OCI-LY3 (cell line): ENCODE data around the gene SNAP29.
"Not testable (repeated sequence)": the region's sequence is repeated elsewhere in the genome, so short reads cannot be mapped to it uniquely, and the experiment has no call there.

Experiments used
- CTCF ChIP-seq: fragments of 200-600, 300-600 bp; sonication (generic); IDR thresholded peaks from 2 replicates; pipeline ENCODE4 v1.5.1; 2014; ENCODE audit warnings: antibody characterized with exemption, low read length, low read depth
- EZH2phosphoT487 ChIP-seq: fragments of 200-600 bp; shearing (Covaris generic); IDR thresholded peaks from 2 replicates; pipeline ENCODE4 v1.6.1; 2018; ENCODE audit warnings: antibody characterized with exemption, mixed run types, low read depth

- not testable (repeated sequence) for TF ChIP-seq CTCF, EZH2phosphoT487
Observed at GRCh38 chr22:20935780-20936539, 77.2 kb downstream of the SNAP29 start.
